ENCODE results near the gene PYCARD. TPM values are rescaled to one million over a fixed set of nuclear protein-coding genes. Genes with fewer than 3 reads are reported as not detected.
"Not testable (repeated sequence)": the region's sequence is repeated elsewhere in the genome, so short reads cannot be mapped to it uniquely, and the experiment has no call there.

PYCARD gene
- total RNA-seq, 1 donor from 2014 or later, result 75.6 TPM

DNA sequence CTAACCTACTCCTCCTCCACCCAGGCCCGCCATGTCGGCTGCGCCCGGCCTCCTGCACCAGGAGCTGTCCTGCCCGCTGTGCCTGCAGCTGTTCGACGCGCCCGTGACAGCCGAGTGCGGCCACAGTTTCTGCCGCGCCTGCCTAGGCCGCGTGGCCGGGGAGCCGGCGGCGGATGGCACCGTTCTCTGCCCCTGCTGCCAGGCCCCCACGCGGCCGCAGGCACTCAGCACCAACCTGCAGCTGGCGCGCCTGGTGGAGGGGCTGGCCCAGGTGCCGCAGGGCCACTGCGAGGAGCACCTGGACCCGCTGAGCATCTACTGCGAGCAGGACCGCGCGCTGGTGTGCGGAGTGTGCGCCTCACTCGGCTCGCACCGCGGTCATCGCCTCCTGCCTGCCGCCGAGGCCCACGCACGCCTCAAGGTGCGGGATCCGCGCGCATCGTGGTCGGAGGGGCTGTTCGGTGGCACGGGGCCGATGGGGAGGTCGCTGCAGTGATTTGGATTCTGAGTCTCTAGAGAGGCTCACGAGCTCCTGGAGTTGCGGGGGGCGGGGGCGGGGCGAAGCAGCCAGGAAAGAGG is 12.2 kb upstream of the PYCARD start:
- no peak for ATAC-seq

DNA sequence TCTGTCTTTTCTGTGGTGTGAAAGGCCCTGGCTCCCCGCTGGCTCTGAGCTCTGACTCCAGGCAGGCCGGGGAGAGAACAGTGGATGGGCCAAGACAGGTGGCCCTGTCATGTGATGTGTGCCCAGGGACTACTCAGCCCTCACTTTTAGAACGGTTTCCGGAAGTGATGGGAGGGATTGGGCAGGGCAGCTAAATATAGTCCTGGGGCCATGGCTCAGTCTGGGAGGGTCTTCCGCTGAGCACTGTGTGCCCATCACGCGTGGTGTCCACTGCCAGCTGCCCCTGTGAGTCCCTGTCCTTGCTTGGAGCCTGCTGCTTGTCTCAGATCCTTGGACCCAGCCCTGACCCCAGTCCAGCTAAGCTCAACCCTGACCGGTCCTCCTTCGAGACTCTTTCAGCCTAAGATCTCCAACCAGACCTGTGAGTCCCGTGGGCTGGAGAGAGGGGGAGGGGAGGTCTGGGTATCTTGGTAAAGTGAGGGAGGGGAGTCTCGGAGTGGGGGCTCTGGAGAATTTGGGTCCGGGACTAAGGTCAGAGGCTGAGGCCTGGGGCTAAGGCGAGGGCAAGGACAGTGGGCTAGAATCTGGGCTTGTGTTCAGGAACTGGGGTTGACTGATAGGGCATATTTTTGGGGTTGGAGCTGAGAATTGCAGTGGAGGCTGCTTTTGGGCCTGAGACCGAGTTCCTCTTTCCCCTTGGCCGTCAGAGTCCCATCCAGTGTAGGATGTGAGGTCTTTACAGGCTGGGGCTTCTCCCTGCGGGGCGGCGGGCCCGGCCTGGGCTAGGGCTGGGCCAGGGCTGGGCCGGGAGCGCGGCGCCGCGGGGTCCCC is 11.5 kb upstream of the PYCARD start, which contains the start of gene TRIM72:
TRIM72 (plus strand) TSS at position 243 of the 831 bp plus-strand sequence. CDS start 620 bp downstream, outside the sequence.
- ATAC-seq, result no peak

DNA sequence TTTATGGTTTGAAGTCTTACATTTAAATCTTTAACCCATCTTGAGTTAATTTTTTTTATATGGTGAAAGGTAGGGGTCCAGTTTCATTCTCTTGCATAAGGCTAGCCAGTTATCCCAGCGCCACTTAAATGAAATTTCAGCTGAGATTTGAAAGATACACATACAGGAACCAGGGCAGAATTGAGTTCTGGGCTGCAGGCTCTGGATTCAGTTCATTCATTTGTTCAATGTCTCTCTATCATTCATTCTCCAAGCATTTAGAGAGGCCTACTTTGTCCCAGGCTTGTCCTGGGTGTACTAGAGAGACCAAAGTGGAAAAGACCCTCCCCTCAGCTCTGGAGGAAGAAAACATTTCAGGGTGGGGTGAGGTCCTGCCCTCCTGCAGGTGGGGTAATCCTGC is 10.8 kb upstream of the PYCARD start:
- no peak for ATAC-seq

DNA sequence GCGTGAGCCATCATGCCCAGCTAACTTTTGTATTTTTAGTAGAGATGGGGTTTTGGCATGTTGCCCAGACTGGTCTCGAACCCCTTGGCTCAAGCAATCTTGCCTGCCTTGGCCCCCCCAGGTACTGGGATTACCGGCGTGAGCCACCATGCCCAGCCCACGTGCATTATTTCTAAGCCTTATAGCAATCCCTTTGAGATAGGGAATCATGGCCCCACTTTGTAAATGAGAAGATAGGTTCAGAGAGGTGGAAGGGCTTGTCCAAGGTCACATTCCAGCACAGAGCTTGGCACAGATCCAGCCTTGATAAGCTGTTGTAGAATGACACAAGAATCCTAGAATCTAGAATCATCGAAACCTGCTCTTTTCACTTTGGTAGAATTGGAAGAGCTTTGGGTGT is 4.2 kb upstream of the PYCARD start:
- ATAC-seq, result no peak

DNA sequence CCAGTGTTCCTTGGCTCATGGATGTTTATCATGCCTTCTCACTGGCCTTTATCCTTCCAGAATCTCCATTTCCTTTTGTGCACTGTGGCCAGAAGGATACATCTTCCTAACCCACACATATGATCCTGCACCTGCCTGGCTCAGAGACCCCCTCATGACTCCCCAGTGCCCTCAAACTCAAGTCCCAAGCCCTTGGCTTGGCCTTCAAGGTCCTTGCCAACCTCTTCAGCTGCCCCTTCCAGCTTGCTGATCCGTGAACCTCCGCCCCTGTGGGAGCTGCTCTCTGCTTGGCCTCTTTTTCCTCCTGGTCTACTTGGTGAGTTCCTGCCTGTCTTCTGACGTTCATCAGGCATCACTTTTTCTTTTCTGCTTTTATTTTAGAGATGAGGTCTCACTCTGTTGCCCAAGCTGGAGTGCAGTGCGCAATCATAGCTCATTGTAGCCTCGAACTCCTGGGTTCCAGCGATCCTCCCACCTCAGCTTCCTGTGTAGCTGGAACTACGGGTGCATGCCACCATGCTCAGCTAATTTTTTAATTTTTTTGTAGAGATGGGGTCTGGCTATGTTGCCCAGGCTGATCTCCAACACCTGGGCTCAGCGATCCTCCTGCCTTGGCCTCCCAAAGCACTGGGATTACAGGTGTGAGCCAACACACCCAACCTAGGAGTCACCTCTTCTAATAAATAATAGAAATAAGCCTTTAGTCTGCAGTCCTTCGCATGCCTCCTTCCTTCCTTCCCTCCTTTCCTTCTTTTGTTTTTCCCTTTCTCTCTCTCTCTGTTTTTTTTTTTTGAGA is 2.5 kb upstream of the PYCARD start:
- ATAC-seq, result no peak

DNA sequence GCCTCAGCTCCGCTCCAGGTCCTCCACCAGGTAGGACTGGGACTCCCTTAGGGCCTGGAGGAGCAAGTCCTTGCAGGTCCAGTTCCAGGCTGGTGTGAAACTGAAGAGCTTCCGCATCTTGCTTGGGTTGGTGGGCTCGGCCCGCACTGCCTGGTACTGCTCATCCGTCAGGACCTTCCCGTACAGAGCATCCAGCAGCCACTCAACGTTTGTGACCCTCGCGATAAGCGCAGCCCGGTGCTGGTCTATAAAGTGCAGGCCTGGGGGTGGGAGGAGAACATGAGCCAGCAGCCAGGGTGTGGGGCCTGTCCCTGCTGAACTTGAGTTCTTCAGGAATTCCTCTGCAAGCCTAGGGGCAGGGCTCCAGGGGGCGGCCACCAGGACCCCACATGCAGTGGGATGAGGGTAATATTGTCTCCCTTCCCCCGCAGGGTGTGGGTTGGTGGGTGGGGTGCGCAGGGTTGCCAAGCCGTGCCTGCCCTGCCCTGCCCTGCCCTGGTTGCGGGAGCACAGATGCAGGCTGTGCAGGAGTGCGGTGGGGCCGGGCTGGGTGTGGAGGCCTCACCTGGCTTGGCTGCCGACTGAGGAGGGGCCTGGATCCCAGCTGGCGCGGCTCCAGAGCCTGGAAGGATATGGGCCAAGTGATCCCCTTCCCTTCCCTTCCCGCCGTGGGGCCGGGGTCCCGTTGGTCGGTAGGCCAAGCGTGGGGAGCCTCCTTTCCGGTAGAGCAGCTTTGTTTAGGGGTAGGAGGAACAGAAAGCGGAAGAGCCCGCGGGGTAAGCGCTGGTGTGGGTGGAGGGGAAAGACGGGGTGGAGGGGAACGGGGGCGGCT is 762 bp downstream of the PYCARD start:
- peak; percentile 84 for ATAC-seq

DNA sequence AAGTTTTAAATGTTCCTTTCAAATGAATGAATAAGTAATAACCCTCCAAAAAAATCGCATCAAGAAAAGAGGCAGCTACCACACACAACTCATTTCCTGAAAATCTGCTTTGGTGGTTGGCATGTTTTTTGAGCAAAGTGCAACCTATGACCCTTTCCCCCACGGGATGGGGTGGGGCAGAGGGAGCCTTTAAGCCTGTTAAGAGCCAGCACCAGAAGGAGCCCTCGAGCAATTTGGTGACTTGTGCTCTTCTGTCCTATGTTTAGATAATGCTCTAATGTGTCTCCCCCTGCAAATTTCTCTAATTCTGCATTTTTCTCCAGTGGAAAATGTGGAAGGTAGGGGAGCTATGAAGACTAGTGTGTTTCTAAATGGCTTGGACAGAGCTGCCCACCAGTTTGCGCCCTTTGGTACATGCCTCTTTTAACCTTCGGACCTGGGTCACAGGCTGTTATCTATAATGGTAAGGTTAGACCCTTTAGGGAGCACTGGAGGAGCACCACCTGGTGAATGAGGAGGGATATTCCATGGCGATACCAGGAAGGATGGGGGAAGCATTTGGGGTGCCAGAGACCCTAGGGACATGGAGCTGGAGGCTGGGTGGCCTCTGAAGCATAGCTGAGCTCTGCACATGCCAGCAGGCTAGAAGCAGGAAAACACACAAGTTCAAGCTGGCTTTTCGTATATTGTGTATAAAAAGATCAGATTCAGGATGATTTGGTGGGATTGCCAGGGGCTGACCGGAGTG is 1.6 kb downstream of the PYCARD start:
- peak; percentile 2 for ATAC-seq

DNA sequence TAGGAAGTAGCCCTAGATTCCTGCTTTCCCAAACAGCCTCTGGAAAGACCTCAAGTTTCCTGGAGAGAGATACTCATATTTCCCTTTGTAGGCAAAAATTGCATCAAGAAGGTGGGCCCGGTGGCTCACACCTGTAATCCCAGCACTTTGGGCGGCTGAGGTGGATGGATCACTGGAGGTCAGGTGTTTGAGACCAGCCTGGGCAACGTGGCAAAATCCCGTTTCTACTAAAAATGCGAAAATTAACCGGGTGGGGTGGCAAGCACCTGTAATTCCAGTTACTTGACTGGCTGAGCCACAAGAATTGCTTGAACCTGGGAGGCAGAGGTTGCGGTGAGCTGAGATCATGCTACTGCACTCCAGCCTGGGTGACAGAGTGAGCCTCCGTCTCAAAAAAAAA is 2.4 kb downstream of the PYCARD start:
- ATAC-seq, result not testable (repeated sequence)

DNA sequence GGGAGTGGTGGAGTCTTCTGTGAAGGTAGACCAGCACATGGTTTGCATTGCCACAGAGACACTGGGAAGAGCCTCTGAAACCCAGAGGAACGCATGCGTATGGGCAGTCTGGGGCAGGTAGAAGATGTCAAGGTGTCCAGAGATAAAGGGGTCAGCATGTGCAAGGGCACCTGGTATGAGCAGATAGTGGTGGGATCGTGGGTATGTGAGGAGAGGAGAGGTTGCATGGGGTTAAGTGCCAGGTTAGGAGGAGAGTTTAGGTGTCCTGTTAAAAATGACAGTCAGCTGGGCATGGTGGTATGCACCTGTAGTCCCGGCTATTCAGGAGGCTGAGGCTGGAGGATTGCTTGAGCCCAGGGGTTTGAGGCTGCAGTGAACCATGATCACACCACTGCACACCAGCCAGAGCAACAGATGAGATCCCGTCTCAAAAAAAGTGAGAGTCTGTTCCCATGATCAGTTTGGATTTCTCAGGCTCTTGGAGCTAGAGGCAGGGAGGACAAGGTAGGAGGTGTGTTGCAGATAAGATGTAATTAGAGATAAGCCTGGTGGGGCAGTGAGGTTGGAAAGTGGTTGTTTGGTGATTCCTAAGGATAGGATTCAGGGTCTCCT is 3.0 kb downstream of the PYCARD start:
- ATAC-seq, result no peak

DNA sequence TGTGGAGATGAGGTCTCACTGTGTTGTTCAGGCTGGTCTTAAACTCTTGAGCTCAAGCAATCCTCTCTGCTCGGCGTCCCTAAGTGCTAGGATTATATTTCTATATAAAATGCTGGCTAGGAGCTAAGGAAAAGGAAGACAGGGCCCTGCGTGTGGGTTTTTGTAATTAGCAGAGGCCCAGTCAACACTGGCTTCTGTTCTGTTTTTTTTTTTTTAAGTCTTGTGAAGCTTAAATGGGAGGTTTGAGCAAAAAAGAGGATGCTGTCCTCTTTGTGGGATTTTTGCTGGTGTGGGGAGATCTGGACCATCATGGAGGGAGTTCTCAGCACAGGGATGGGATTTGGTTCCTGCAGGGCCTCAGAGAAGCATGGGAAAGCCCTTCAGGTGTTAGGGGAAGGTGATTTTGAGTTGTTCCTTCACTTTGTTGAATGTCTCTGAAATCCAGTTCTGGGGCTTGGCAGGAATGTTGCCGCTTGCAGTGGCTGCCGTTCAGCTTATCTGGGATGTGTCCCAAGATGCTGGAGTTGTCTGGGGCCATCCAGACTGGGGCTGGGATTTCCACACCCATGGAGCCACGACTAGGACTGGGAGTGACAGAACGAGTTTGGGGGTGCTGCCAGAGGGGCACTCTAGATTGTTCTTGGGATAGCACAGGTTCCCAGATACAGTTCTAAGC is 4.2 kb downstream of the PYCARD start:
- ATAC-seq, result no peak

DNA sequence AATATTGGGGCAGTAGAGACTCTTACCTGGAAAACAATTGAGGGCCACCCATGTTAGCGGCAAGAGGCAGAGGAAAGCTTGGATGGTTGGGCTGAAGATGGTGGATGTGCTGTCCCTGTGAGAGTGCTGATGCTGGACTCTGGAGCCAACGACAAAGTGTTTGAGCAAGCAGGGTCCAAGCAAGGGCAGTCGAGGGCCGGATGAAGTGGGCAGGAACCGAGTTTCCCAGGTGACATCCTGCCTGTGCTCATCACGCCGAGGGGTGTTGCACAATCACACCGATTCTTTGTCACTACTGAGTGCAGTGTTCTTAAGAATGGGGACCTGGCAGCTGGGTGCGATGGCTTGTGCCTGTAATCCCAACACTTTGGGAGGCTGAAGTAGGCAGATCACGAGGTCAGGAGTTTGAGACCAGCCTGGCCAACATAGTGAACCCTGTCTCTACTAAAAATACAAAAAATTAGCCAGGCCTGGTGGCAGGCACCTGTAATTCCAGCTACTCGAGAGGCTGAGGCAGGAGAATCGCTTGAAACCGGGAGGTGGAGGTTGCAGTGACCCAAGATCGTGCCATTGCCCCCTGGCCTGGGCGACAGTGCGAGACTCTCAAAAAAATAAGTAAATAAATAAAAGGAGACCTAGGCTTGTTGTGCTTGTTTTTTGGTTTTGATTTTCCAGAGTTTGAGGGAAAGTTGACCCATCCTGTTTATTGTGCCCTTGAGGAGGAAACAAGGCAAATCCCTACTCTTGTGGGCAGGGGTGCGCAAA is 6.1 kb downstream of the PYCARD start:
- ATAC-seq, result no peak

DNA sequence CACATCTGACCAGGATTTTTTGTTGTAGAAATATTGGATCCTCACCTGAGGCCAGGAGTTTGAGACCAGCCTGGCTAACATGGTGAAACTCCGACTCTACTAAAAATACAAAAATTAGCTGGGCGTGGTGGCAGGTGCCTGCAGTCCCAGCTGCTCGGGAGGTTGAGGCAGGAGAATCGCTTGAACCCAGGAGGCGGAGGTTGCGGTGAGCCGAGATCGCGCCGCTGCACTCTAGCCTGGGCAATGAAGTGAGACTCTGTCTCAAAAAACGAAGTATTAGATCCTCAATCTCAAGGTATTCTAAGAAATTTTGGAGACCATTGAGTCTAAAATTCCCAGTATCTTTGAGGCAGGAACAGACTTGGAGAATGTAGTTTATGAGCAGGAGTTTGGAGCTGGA is 6.7 kb downstream of the PYCARD start:
- not testable (repeated sequence) for ATAC-seq

DNA sequence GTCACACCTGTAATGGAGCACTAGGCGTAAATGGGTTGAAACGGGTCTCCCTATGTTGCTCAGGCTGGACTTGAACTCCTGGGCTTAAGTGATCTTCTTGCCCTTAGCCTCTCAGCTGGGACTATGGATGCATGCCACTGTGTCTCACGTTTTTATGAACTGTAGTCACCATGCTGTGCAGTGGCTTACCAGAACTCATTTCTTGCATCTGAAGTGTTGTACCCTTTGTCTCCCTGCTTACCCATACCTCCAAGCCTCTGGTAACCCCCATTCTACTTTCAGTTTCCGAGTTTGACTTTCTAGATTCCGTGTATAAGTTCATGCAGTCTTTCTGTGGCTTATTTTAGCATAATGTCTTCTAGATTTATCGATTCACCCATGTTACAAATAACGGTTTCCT is 7.7 kb downstream of the PYCARD start:
- no peak for ATAC-seq

DNA sequence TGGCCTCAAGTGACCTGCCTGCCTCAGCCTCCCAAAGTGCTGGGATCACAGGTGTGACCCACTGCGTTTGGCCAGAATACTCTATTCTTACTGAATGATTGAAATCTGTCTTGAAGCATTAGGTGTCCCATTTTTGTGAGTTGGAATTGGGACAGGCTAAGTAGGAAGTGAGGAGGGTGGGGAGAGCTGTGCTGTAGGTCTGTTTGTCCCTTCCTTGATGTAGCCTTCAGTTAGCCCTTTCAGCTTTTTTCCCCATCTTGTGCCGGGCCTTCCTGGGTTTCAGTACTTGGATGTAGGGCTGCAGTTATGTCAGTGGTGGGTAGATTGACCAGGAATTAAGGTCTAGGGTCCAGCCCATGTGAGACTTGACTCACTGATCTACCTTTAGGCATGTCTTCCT is 8.7 kb downstream of the PYCARD start:
- no peak for ATAC-seq

DNA sequence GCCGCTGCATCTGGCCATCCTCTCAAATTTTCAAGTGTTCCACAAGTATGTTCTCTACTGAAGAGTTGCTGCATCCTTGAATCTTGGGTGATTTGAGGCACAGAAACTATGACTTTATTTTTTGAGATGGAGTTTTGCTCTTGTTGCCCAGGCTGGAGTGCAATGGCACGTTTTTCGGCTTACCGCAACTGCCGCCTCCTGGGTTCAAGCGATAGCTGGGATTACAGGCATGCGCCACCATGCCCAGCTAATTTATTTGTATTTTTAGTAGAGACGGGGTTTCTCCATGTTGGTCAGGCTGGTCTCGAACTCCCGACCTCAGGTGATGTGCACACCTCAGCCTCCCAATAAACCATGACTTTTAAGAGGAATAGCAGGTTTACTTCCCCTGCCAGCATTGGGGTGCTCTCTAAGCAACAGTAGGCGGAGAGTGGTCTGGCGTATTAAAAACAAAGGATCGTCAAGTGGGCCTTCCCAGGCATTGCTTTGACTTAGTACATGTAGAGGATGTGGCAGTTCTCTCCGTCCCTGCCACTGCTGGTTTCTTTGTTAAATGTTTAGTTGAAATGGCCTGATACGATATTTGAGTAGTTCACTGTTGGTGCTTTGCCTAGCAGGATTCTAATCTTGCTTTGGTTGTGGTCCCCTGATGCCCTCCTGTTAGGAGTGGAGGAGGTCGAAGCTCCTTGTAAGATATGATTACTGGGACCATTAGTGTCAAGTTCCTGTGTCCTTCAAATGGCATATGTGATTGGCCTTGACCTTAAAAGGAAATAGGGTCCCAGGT is 9.5 kb downstream of the PYCARD start:
- no peak for ATAC-seq

DNA sequence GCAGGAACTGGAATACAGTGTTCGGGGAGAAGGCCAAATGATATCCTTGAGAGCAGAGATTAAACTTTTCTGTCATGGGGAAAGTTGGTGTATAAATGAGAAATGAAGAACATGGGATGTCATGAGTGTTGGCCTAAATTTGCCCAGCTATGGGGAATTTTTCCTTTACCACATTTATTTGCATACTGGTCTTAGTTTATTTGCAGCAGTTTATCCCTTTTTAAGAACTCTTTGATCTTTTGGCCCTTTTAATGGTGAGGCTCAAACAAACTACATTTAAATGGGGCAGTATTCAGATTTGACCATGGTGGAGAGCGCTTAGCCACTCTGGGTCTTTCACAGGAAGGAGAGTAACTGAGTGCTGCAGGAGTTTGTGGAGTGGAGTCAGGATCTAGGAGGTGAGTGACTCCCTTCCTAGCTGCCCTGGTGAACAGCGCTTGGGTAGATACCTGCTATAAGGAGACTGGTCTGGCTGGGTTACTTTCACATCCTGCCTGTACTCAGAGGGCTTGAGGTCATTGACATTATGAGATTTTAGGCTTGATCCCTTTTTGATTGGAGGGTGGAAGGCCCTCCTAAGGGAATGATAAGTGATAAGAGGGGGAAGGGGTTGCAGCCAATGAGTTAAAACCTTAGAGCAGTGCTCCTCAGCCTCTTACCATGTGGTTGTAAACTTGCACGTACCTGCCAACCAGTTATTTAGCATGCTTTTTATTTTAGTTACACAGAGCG is 10.7 kb downstream of the PYCARD start:
- no peak for ATAC-seq

DNA sequence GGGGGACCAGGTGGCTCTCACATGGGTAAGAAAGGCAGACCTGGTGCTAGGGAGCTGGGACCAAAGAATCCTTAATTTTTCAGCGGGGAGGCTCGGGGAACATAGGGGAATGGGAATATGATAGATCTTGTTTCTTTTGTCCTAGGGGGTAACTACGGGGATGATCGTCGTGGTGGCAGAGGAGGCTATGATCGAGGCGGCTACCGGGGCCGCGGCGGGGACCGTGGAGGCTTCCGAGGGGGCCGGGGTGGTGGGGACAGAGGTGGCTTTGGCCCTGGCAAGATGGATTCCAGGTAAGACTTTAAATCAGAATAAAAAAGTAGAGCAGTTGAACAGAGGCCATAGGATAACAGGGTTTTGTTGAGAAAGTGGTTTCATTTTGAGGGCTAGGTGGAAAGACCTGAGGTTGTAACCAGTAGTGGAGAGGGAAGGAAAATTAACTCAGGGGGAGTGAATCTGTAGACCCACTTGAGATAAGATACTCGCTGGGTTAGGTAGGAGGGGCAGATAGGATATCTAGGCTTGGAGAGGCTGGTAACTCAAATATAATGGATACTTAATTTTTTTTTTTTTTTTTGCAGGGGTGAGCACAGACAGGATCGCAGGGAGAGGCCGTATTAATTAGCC is 11.6 kb downstream of the PYCARD start:
- no peak for ATAC-seq

DNA sequence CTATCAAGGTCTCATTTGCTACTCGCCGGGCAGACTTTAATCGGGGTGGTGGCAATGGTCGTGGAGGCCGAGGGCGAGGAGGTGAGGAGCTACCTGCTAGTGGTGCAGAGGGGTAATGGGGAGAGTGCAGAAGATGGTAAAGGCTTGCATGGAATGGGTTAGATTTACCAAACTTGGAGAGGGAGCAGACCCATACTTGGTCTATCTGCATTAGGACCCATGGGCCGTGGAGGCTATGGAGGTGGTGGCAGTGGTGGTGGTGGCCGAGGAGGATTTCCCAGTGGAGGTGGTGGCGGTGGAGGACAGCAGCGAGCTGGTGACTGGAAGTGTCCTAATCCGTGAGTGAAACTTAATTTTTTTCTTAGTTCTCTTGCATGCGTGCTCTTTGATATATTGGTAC is 12.5 kb downstream of the PYCARD start:
- ATAC-seq, result no peak
